IMR-90 (cell line): ENCODE data around the gene ITPK1.

Experiments
- BHLHE40 ChIP-seq: fragments of 150-350 bp; IDR thresholded peaks from 2 replicates; pipeline ENCODE4 v1.6.1; 2016; ENCODE audit warnings: mild to moderate bottlenecking, low read depth, low read length
- CHD1 ChIP-seq: IDR thresholded peaks from 2 replicates; pipeline ENCODE4 v1.6.1; 2012; ENCODE audit warnings: low read depth, low read length, improper control_type of control experiment
- MAZ ChIP-seq: IDR thresholded peaks from 2 replicates; pipeline ENCODE4 v1.6.1; 2012; ENCODE audit warnings: low read depth, mild to moderate bottlenecking, low read length, improper control_type of control experiment, moderate library complexity, borderline replicate concordance
- POLR2A ChIP-seq: IDR thresholded peaks from 2 replicates; pipeline ENCODE4 v1.6.1; 2012; ENCODE audit warnings: mild to moderate bottlenecking, low read depth, low read length
- RFX5 ChIP-seq: IDR thresholded peaks from 2 replicates; pipeline ENCODE4 v1.8.0; 2012; ENCODE audit warnings: low read depth, mild to moderate bottlenecking, low read length, moderate library complexity
- TF ChIP-seq, protein P1 (sequence below): conservative IDR thresholded peaks from 2 replicates; pipeline ENCODE4 v1.5.1; 2012; ENCODE audit warnings: mild to moderate bottlenecking, low read depth, low read length, improper control_type of control experiment

DNA sequence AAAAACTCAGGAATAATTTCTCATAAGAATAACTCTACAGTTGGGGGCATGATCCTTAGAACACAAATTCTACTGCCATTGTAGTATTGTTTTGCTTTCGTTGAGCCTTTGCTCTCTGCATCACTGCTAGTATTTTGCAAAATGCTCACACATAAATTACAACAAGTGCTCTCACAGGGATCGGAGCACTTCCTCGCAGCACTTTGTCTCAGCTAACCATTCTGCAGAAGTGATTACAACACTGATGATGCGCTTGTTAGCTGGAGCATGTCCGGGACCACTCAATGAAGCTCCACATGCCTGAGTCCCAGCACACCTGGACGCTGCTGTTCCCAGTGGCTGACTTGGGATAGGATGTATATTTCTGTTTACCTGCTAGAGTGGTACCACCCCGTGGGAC lies 37.4 kb upstream of the ITPK1 start:
- TF ChIP-seq, protein P1, sequence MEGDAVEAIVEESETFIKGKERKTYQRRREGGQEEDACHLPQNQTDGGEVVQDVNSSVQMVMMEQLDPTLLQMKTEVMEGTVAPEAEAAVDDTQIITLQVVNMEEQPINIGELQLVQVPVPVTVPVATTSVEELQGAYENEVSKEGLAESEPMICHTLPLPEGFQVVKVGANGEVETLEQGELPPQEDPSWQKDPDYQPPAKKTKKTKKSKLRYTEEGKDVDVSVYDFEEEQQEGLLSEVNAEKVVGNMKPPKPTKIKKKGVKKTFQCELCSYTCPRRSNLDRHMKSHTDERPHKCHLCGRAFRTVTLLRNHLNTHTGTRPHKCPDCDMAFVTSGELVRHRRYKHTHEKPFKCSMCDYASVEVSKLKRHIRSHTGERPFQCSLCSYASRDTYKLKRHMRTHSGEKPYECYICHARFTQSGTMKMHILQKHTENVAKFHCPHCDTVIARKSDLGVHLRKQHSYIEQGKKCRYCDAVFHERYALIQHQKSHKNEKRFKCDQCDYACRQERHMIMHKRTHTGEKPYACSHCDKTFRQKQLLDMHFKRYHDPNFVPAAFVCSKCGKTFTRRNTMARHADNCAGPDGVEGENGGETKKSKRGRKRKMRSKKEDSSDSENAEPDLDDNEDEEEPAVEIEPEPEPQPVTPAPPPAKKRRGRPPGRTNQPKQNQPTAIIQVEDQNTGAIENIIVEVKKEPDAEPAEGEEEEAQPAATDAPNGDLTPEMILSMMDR, result no peak
- TF ChIP-seq MAZ (no peak), POLR2A (no peak), RFX5 (no peak), CHD1 (no peak), BHLHE40 (no peak)
